ENCODE measurements around the gene SIM1. TPM values are rescaled to one million over a fixed set of nuclear protein-coding genes. Genes with fewer than 3 reads are reported as not detected.
A peak's percentile ranks its signal among the peaks of the same experiment; 100 is the strongest.

The SIM1 gene
- total RNA-seq, 1 donor from 2014 or later: not detected

DNA sequence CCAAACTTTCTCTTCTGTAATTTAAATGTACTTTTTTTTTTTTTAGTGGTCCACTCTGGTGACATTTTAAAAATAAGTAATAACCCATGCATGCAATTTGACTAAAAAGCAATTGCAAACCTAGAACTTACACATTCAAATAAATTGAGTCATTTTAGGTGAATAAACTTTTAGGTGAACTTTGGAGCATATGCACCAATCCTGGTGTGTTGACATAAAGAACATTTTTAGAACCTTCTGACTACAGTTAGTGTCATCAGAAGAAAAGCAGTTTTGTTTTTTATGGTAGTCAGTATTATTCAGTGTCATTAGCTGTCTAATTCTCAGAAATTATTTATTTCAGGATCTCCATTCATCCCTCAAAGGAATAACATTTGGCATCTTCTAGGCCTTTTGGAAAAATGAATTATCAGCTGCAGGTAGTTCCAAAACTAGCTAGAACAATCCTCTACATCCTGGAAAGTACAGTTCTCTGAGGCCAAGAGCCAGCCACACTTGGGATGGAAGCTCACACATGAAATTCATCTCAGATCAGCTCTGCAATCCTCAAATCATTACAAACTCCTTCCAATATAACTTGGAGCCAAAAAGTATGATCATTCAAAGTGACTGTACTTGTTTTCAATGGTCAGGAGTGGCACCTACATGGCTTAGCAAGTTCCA is 38.5 kb upstream of the SIM1 start:
- Histone ChIP-seq H3K27me3 (no peaks in the 10 kb centered on the region), H3K36me3 (no peaks in the 10 kb centered on the region), H3K4me3 (no peak overlapping the region), H3K4me1 (no peaks in the 10 kb centered on the region), H3K9me3 (no peaks in the 10 kb centered on the region), H3K27ac (no peak overlapping the region)
- TF ChIP-seq CTCF (IDR thresholded peaks at IDR 0.05): no peak
- intact Hi-C loops (cut with DNase I): no loop called here
- no peak for DNase-seq
- ATAC-seq: no peak

GRCh38 chr6:100493206-100493888 is 28.6 kb upstream of the SIM1 start:
- no peak overlapping the region for H3K4me3 ChIP-seq
- H3K27ac ChIP-seq: no peak overlapping the region
- ATAC-seq (peak; percentile 47), DNase-seq (no peak)
- no peaks in the 10 kb centered on the region for H3K36me3 ChIP-seq
- peaks cover 11% of the 10 kb centered on the region for H3K27me3 ChIP-seq
- H3K4me1 ChIP-seq: no peaks in the 10 kb centered on the region
- H3K9me3 ChIP-seq: no peaks in the 10 kb centered on the region
- intact Hi-C loops (cut with DNase I): no loop called here
- no peak for TF ChIP-seq CTCF (IDR thresholded peaks at IDR 0.05)

DNA sequence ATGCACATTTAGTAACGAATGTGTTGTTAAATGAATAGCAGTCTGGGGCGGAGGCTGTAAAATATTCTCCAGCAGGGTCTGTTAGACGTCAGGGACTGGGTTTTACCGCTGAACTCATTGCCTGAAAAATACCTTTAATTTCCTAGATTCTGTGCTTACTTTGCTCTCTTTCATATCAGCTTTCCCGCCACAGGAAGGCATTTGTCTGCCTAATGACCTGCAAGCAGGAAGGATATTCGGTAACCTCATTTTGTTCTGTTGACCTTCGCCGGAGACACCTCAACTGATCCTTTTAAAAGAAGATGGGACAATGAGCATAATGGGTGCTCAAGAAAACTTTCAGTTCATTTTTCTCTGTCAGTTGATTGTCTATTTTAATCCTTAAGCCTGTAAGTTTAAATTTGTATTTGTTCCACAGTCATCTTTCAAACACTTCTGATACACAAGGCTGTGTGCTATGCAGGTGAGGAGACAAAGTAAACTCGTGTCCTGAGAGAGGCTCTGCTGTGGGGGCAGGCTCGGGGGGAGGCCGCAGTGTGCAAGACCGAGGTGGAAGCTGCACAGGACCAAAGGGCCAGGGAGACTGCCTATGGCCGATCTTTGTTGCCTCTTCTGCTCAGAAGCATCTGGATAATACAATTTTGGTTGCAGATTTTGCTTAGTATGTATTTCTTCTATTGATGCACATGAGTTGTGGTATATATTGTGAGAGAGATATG is 27.4 kb upstream of the SIM1 start:
- Histone ChIP-seq H3K9me3 (no peaks in the 10 kb centered on the region), H3K4me1 (no peaks in the 10 kb centered on the region), H3K27ac (no peak overlapping the region), H3K27me3 (peaks cover 11% of the 10 kb centered on the region), H3K4me3 (no peak overlapping the region), H3K36me3 (no peaks in the 10 kb centered on the region)
- DNase-seq: no peak
- no peak for TF ChIP-seq CTCF (IDR thresholded peaks at IDR 0.05)
- ATAC-seq: no peak
- intact Hi-C loops (cut with DNase I): no loop called here

GRCh38 chr6:100490065-100490464 is 25.3 kb upstream of the SIM1 start:
- DNase-seq: no peak
- Histone ChIP-seq H3K27ac (no peak overlapping the region), H3K9me3 (no peaks in the 10 kb centered on the region), H3K27me3 (peaks cover 11% of the 10 kb centered on the region), H3K36me3 (no peaks in the 10 kb centered on the region), H3K4me3 (no peak overlapping the region), H3K4me1 (no peaks in the 10 kb centered on the region)
- ATAC-seq: no peak
- intact Hi-C loops (cut with DNase I): no loop called here
- no peak for TF ChIP-seq CTCF (IDR thresholded peaks at IDR 0.05)

GRCh38 chr6:100488244-100488643 is 23.5 kb upstream of the SIM1 start:
- intact Hi-C loops (cut with DNase I): no loop called here
- DNase-seq (no peak), ATAC-seq (no peak)
- TF ChIP-seq CTCF (IDR thresholded peaks at IDR 0.05): no peak
- Histone ChIP-seq H3K4me3 (no peak overlapping the region), H3K27ac (no peak overlapping the region), H3K36me3 (no peaks in the 10 kb centered on the region), H3K27me3 (peaks cover 9% of the 10 kb centered on the region), H3K4me1 (no peaks in the 10 kb centered on the region), H3K9me3 (no peaks in the 10 kb centered on the region)

Measured in upper lobe of right lung (tissue), 1 donor.